ENCODE measurements around the gene CDCA8. TPM values are rescaled to one million over a fixed set of nuclear protein-coding genes. Genes with fewer than 3 reads are reported as not detected.
A peak's percentile ranks its signal among the peaks of the same experiment; 100 is the strongest.

Gene CDCA8
- total and polyA plus RNA-seq, 2 of the 13 experiments (the other 11 are each of a cell fraction or from before 2014, with no cell fraction given): 24.1 to 38.6 TPM

DNA sequence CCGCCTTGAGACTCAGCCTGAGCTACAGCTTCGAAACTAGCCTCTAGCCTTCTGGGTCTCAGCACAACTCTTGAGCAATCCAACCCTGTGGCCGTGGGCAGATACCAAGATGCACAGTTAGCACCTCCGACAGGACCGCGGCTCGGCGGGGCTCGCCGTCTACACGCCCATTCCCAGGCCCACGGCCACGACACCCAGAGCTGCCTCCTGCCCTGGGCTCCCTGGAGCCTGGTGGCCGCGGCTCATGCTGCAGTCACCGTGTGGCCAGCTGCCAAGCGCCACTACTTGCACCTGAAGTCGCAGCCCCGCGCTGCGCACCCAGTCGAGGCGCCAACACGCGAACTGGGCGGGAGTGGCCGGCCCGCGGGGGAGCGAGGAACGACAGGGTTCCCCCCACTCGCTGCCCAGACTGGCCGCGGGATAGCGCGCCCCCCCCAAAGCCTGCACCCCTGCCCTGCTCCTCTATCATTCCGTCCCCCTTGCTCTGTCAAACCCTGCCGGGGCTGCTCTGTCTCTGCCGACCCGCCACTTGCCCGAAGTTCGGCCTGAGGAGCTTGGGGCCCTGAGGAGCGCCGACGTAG, 729 bp upstream of the CDCA8 start (continued):
- TF ChIP-seq ZHX1 (CRISPR knock-in tag; IDR thresholded peaks at IDR 0.05; ENCODE audit: low read depth) (no peak), ZNF562 (CRISPR knock-in tag; IDR thresholded peaks at IDR 0.05; ENCODE audit: borderline replicate concordance) (no peak), ZNF703 (CRISPR knock-in tag; IDR thresholded peaks at IDR 0.05; ENCODE audit: borderline replicate concordance) (no peak), ZNF569 (CRISPR knock-in tag; IDR thresholded peaks at IDR 0.05; ENCODE audit: borderline replicate concordance) (no peak), SKI (IDR thresholded peaks at IDR 0.05; ENCODE audit: partially characterized antibody) (no peak), KIAA2018 (CRISPR knock-in tag; IDR thresholded peaks at IDR 0.05; ENCODE audit: borderline replicate concordance) (no peak), ZNF883 (CRISPR knock-in tag; IDR thresholded peaks at IDR 0.05; ENCODE audit: not compliant biosample characterization) (peak; percentile 40), TBX2 (CRISPR knock-in tag; IDR thresholded peaks at IDR 0.05; ENCODE audit: borderline replicate concordance) (peak; percentile 39; the same call in 1 of the 2 replicates), SP4 (CRISPR knock-in tag; IDR thresholded peaks at IDR 0.05) (0 out of 2 replicates have a peak, but pooled peaks have one; percentile 19), PHF5A (CRISPR knock-in tag; IDR thresholded peaks at IDR 0.05; ENCODE audit: low read depth, unreplicated experiment) (no peak), ZNF7 (CRISPR knock-in tag; IDR thresholded peaks at IDR 0.05) (no peak), NRL (CRISPR knock-in tag; IDR thresholded peaks at IDR 0.05; ENCODE audit: borderline replicate concordance) (peak; percentile 50; the same call in 1 of the 2 replicates), SSRP1 (CRISPR knock-in tag; IDR thresholded peaks at IDR 0.05) (no peak)
- TF ChIP-seq, protein P1, sequence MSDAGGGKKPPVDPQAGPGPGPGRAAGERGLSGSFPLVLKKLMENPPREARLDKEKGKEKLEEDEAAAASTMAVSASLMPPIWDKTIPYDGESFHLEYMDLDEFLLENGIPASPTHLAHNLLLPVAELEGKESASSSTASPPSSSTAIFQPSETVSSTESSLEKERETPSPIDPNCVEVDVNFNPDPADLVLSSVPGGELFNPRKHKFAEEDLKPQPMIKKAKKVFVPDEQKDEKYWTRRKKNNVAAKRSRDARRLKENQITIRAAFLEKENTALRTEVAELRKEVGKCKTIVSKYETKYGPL (CRISPR knock-in tag; IDR thresholded peaks at IDR 0.05): no peak
- TF ChIP-seq, protein P2, sequence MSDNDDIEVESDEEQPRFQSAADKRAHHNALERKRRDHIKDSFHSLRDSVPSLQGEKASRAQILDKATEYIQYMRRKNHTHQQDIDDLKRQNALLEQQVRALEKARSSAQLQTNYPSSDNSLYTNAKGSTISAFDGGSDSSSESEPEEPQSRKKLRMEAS (IDR thresholded peaks at IDR 0.05): peak; percentile 64; the same call in 1 of the 2 replicates
- TF ChIP-seq, protein P3, sequence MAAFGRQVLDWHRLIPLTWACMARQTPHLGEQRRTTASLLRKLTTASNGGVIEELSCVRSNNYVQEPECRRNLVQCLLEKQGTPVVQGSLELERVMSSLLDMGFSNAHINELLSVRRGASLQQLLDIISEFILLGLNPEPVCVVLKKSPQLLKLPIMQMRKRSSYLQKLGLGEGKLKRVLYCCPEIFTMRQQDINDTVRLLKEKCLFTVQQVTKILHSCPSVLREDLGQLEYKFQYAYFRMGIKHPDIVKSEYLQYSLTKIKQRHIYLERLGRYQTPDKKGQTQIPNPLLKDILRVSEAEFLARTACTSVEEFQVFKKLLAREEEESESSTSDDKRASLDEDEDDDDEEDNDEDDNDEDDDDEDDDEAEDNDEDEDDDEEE (CRISPR knock-in tag; IDR thresholded peaks at IDR 0.05): no peak

Measured in HepG2 (cell line).